ENCODE results near the gene CCDC172.

DNA sequence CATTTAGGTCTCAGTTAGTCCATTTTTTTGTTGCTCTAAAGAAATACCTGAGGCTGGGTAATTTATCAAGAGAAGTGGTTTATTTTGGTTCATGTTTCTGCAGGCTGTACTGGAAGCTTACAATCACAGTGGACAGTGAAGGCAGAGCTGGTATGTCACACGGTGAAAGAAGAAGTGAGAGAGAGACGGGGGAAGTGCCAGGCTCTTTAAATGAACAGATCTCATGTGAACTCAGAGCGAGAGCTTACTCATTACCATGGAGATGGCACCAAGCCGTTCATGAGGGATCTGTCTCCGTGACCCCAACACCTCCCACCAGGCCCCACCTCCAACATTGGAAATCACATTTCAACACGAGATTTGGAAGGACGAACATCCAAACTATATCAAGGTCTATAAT, 84.5 kb downstream of the CCDC172 start:
- TF ChIP-seq, protein P1, sequence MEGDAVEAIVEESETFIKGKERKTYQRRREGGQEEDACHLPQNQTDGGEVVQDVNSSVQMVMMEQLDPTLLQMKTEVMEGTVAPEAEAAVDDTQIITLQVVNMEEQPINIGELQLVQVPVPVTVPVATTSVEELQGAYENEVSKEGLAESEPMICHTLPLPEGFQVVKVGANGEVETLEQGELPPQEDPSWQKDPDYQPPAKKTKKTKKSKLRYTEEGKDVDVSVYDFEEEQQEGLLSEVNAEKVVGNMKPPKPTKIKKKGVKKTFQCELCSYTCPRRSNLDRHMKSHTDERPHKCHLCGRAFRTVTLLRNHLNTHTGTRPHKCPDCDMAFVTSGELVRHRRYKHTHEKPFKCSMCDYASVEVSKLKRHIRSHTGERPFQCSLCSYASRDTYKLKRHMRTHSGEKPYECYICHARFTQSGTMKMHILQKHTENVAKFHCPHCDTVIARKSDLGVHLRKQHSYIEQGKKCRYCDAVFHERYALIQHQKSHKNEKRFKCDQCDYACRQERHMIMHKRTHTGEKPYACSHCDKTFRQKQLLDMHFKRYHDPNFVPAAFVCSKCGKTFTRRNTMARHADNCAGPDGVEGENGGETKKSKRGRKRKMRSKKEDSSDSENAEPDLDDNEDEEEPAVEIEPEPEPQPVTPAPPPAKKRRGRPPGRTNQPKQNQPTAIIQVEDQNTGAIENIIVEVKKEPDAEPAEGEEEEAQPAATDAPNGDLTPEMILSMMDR (IDR thresholded peaks at IDR 0.05): no peak
- no peak for TF ChIP-seq POLR2A (IDR thresholded peaks at IDR 0.05)

Measured in Peyer's patch (tissue), 4 donors.